Endothelial cell of umbilical vein (primary cell): ENCODE data around the gene RNLS. TPM values are rescaled to one million over a fixed set of nuclear protein-coding genes. Genes with fewer than 3 reads are reported as not detected.

Experiments
- BruUV-seq: library from RNA; stranded (reverse); fragments of 400-500 nt; replicated peaks from 2 replicates; lab custom pipeline; 2021; lab: Mats Ljungman, UMichigan
- CTCF ChIA-PET: fragments of 300-600, 350-600 bp; sonication (Branson Sonifier 250); formaldehyde crosslinking; loops from one replicate; lab custom pipeline; 2021; ENCODE audit warnings: antibody characterized with exemption, inconsistent platforms; lab: Charles Lee
- POLR2A ChIA-PET: fragments of 300-600, 350-600 bp; sonication (Branson Sonifier 250); formaldehyde crosslinking; loops from one replicate; lab custom pipeline; 2021; ENCODE audit warnings: antibody characterized with exemption, inconsistent platforms; lab: Charles Lee
- DNase-seq: peaks from one replicate; pipeline ENCODE4 v3.0.0-alpha.2; 2011; ENCODE audit warnings: low read depth, low spot score
- FAIRE-seq: peaks from 2 replicates; lab custom pipeline; 2011; peaks lifted over from hg19 to GRCh38; lab: Jason Lieb, UNC
- H2AFZ ChIP-seq: 2 replicates; pipeline ENCODE4 v1.6.0; 2012; ENCODE audit warnings: low read depth, low read length, control low read depth, inconsistent platforms
- H3K27ac ChIP-seq: 2 replicates; pipeline ENCODE4 v1.5.1; 2011; ENCODE audit warnings: low read depth, mild to moderate bottlenecking, control low read depth, low read length, moderate library complexity; ENCODE audit not compliant: insufficient read depth
- H3K27me3 ChIP-seq, 2 experiments: 2 replicates each; pipeline versions ENCODE4 v1.6.0 to v1.6.1; 2011; ENCODE audit warnings: low read length in 2 of 2, mixed read lengths in 1 of 2; ENCODE audit not compliant: control insufficient read depth in 2 of 2, insufficient read depth in 2 of 2
- H3K36me3 ChIP-seq, 2 experiments: 2 replicates in 1 of 2; 3 replicates in 1 of 2; pipeline ENCODE4 v1.5.1; 2011; ENCODE audit warnings: low read length in 2 of 2, mild to moderate bottlenecking in 1 of 2, moderate library complexity in 1 of 2; ENCODE audit not compliant: control insufficient read depth in 2 of 2, insufficient read depth in 2 of 2; ENCODE audit errors: extremely low read depth in 1 of 2
- H3K4me1 ChIP-seq: 3 replicates; pipeline ENCODE4 v1.5.1; 2011; ENCODE audit warnings: mild to moderate bottlenecking, low read length; ENCODE audit not compliant: control insufficient read depth, insufficient read depth; ENCODE audit errors: extremely low read depth
- H3K4me2 ChIP-seq: 2 replicates; pipeline ENCODE4 v1.6.1; 2011; ENCODE audit warnings: low read length, control low read depth, mixed read lengths; ENCODE audit not compliant: insufficient read depth
- H3K4me3 ChIP-seq, 3 experiments: fragments of 200-600 bp in 1 of 3; sonication (generic), shearing (Covaris generic) in 1 of 3; replicated peaks in 1 of 3; 2 replicates each; pipeline ENCODE4 v1.5.1; 2011 to 2016; ENCODE audit warnings: control low read depth in 3 of 3, low read length in 3 of 3, mild to moderate bottlenecking in 2 of 3, inconsistent platforms in 1 of 3, low read depth in 1 of 3, moderate library complexity in 1 of 3; ENCODE audit not compliant: insufficient read depth in 1 of 3
- H3K79me2 ChIP-seq: 2 replicates; pipeline ENCODE4 v1.6.0; 2012; ENCODE audit warnings: low read length, inconsistent platforms; ENCODE audit not compliant: control insufficient read depth, insufficient read depth
- H3K9ac ChIP-seq: replicated peaks from 2 replicates; pipeline ENCODE3; 2011; ENCODE audit warnings: low read length, control low read depth; ENCODE audit not compliant: insufficient read depth; ENCODE audit errors: extremely low read depth
- H3K9me1 ChIP-seq: replicated peaks from 3 replicates; pipeline ENCODE4 v1.6.0; 2011; ENCODE audit warnings: mild to moderate bottlenecking, low read length; ENCODE audit not compliant: control insufficient read depth, insufficient read depth; ENCODE audit errors: extremely low read depth
- H3K9me3 ChIP-seq: replicated peaks from 2 replicates; pipeline ENCODE4 v1.5.1; 2012; ENCODE audit warnings: low read length, inconsistent platforms; ENCODE audit not compliant: control insufficient read depth, insufficient read depth
- H4K20me1 ChIP-seq: replicated peaks from 2 replicates; pipeline ENCODE3; 2011; ENCODE audit warnings: mild to moderate bottlenecking, low read length; ENCODE audit not compliant: control insufficient read depth, insufficient read depth; ENCODE audit errors: extremely low read depth
- EZH2 ChIP-seq: IDR thresholded peaks from 2 replicates; pipeline ENCODE4 v1.6.1; 2012; ENCODE audit warnings: borderline replicate concordance, low read depth, mild to moderate bottlenecking, moderate library complexity, low read length, inconsistent platforms; ENCODE audit not compliant: severe bottlenecking
- FOS ChIP-seq: IDR thresholded peaks from 2 replicates; pipeline ENCODE4 v1.6.1; 2011; ENCODE audit warnings: mild to moderate bottlenecking, low read length, moderate library complexity, borderline replicate concordance; ENCODE audit not compliant: insufficient read depth
- GATA2 ChIP-seq: IDR thresholded peaks from 2 replicates; pipeline ENCODE4 v1.7.0; 2011; ENCODE audit warnings: low read depth, mild to moderate bottlenecking, moderate library complexity, mixed read lengths, low read length; ENCODE audit not compliant: insufficient read length, insufficient read depth
- JUN ChIP-seq: IDR thresholded peaks from 2 replicates; pipeline ENCODE4 v1.6.1; 2011; ENCODE audit warnings: borderline replicate concordance, low read depth; ENCODE audit not compliant: insufficient read length, insufficient read depth
- MYC ChIP-seq: IDR thresholded peaks from one replicate; pipeline ENCODE4 v1.6.1; 2011; ENCODE audit warnings: mild to moderate bottlenecking, low read depth, low read length
- dilution Hi-C: fragments of 300-500 bp; cut with MboI; formaldehyde crosslinking; loops from one replicate; pipeline ENCODE4 v1.15.0; 2019; ENCODE audit warnings: low sequenced_read_pairs; ENCODE audit not compliant: extremely low pct_ligation_motif_present
- intact Hi-C: fragments of 100-400 bp; cut with micrococcal nuclease; formaldehyde crosslinking; loops from one replicate; pipeline ENCODE4 v1.10.0; 2022
- polyA plus RNA-seq, 4 experiments: library from polyadenylated mRNA; depleted of rRNA in 3 of 4; stranded (reverse) in 3 of 4; unstranded in 1 of 4; fragments of >200 nt; gene quantifications; 2 replicates each; pipeline versions ENCODE4 v1.2.1 to v1.2.3, GENCODE V29; 2011 to 2012; ENCODE audit warnings: missing spikeins in 1 of 4
- total RNA-seq: library from RNA; stranded (reverse); gene quantifications from 2 replicates; pipeline ENCODE4 v1.2.3, GENCODE V29; 2021
- TF ChIP-seq, protein P1 (sequence below): IDR thresholded peaks from 2 replicates; pipeline ENCODE4 v1.6.1; 2011; ENCODE audit not compliant: insufficient read depth, insufficient read length

RNLS gene
- total and polyA plus RNA-seq, 2 donors (not counting 3 experiments of a cell fraction or from before 2014, with no cell fraction given) = 2.5 to 4.6 TPM

- TF ChIP-seq FOS (no peak), MYC (no peak), EZH2 (no peak), JUN (no peak), GATA2 (no peak)
- TF ChIP-seq, protein P1, sequence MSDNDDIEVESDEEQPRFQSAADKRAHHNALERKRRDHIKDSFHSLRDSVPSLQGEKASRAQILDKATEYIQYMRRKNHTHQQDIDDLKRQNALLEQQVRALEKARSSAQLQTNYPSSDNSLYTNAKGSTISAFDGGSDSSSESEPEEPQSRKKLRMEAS = no peak
- intact Hi-C loops (no loop called here), dilution Hi-C loops (no loop called here)
- ChIA-PET POLR2A (no interaction called here), CTCF (interaction anchor here (1.2 to 1.9 kb wide), 2 partner anchors 11 to 28 kb away, joined by 3 to 5 read pairs; no protein-coding TSS in a partner anchor)
- no peak overlapping the region for H3K4me3 ChIP-seq
- no peaks in the 10 kb centered on the region for H3K9me3 ChIP-seq
- H4K20me1 ChIP-seq = no peaks in the 10 kb centered on the region
- DNase-seq (no peak), FAIRE-seq (no peak)
- H3K36me3 ChIP-seq = no peaks in the 10 kb centered on the region
- H3K79me2 ChIP-seq = no peaks in the 10 kb centered on the region
- no peaks in the 10 kb centered on the region for H3K9me1 ChIP-seq
- no peak overlapping the region for H3K4me2 ChIP-seq
- BruUV-seq = no TSS peak
- H3K4me1 ChIP-seq = no peaks in the 10 kb centered on the region
- no peak overlapping the region for H2AFZ ChIP-seq
- H3K27me3 ChIP-seq = no peaks in the 10 kb centered on the region
- H3K27ac ChIP-seq = no peak overlapping the region
- H3K9ac ChIP-seq = no peak overlapping the region
Observed at GRCh38 chr10:88347022-88347421, 236.1 kb downstream of the RNLS start.
